ENCODE measurements around the gene SHC1. TPM values are rescaled to one million over a fixed set of nuclear protein-coding genes. Genes with fewer than 3 reads are reported as not detected.

SHC1 gene
- total and polyA plus RNA-seq, 2 experiments from 2014 or later, result 66.8 to 80.3 TPM

- H3K27me3 ChIP-seq, result no peaks in the 10 kb centered on the region
- H3K4me1 ChIP-seq (ENCODE audit: low read depth), result peaks cover 16% of the 10 kb centered on the region
- H3K36me3 ChIP-seq, result no peaks in the 10 kb centered on the region
- no peaks in the 10 kb centered on the region for H3K9me3 ChIP-seq (ENCODE audit: low read depth)
- no peak for TF ChIP-seq CTCF (IDR thresholded peaks at IDR 0.05; ENCODE audit: low read depth, low read length)
- H3K27ac ChIP-seq, result peak overlapping the region; percentile 45
- peak in 1 of 2 donors; percentile 66 for DNase-seq (ENCODE audit: low read depth in 1 of 2, low spot score in 1 of 2)
- H3K4me3 ChIP-seq, result no peak overlapping the region
Measured at GRCh38 chr1:154912755-154913154, 57.8 kb downstream of the SHC1 start.

Other genes with a start within 250 kb of the SHC1 start
- 0.81 and 1.5 TPM in 2 replicates for gene KCNN3, start 100.5 kb downstream of the SHC1 start, total RNA-seq
- gene KCNN3, start 100.5 kb downstream of the SHC1 start, polyA plus RNA-seq, result 1.1 and 2.9 TPM in 2 replicates
- 20.1 and 23.8 TPM in 2 replicates for gene PMVK, start 34.0 kb downstream of the SHC1 start, total RNA-seq
- 94.4 and 95.4 TPM in 2 replicates for gene PMVK, start 34.0 kb downstream of the SHC1 start, polyA plus RNA-seq
- 155 and 161 TPM in 2 replicates for gene PBXIP1, start 14.6 kb downstream of the SHC1 start, total RNA-seq
- 93.7 and 108 TPM in 2 replicates for gene PBXIP1, start 14.6 kb downstream of the SHC1 start, polyA plus RNA-seq
- 45.6 and 48.0 TPM in 2 replicates for gene PYGO2, start 9.0 kb downstream of the SHC1 start, total RNA-seq
- 45.3 and 49.2 TPM in 2 replicates for gene PYGO2, start 9.0 kb downstream of the SHC1 start, polyA plus RNA-seq
- gene CKS1B, start 3.9 kb upstream of the SHC1 start, total RNA-seq, result 52.9 and 96.5 TPM in 2 replicates
- 157 and 337 TPM in 2 replicates for gene CKS1B, start 3.9 kb upstream of the SHC1 start, polyA plus RNA-seq
- 34.3 and 39.7 TPM in 2 replicates for gene FLAD1, start 12.6 kb upstream of the SHC1 start, total RNA-seq
- 59.2 and 60.8 TPM in 2 replicates for gene FLAD1, start 12.6 kb upstream of the SHC1 start, polyA plus RNA-seq
- gene LENEP, start 22.8 kb upstream of the SHC1 start, total RNA-seq, result not detected in 2 replicates
- 0.72 TPM in 1 of 2 replicates, not detected in the other for gene LENEP, start 22.8 kb upstream of the SHC1 start, polyA plus RNA-seq
- 25.5 and 25.6 TPM in 2 replicates for gene ZBTB7B, start 32.1 kb upstream of the SHC1 start, total RNA-seq
- gene ZBTB7B, start 32.1 kb upstream of the SHC1 start, polyA plus RNA-seq, result 4.6 and 4.7 TPM in 2 replicates
- 4.3 and 5.4 TPM in 2 replicates for gene DCST2, start 63.0 kb upstream of the SHC1 start, total RNA-seq
- 1.1 and 3.8 TPM in 2 replicates for gene DCST2, start 63.0 kb upstream of the SHC1 start, polyA plus RNA-seq
- gene DCST1, start 63.1 kb upstream of the SHC1 start, total RNA-seq, result not detected in 2 replicates
- 0.27 and 0.57 TPM in 2 replicates for gene DCST1, start 63.1 kb upstream of the SHC1 start, polyA plus RNA-seq
- 19.5 and 23.0 TPM in 2 replicates for gene ADAM15, start 80.6 kb upstream of the SHC1 start, total RNA-seq
- gene ADAM15, start 80.6 kb upstream of the SHC1 start, polyA plus RNA-seq, result 23.0 and 25.2 TPM in 2 replicates
- gene EFNA4, start 93.0 kb upstream of the SHC1 start, total RNA-seq, result 29.2 and 36.0 TPM in 2 replicates
- 18.3 and 29.6 TPM in 2 replicates for gene EFNA4, start 93.0 kb upstream of the SHC1 start, polyA plus RNA-seq
- 26.3 and 31.9 TPM in 2 replicates for gene EFNA3, start 108.1 kb upstream of the SHC1 start, total RNA-seq
- 34.2 and 43.0 TPM in 2 replicates for gene EFNA3, start 108.1 kb upstream of the SHC1 start, polyA plus RNA-seq
- gene EFNA1, start 157.1 kb upstream of the SHC1 start, total RNA-seq, result 39.1 and 43.1 TPM in 2 replicates
- gene EFNA1, start 157.1 kb upstream of the SHC1 start, polyA plus RNA-seq, result 83.5 and 104 TPM in 2 replicates
- 18.4 and 20.9 TPM in 2 replicates for gene SLC50A1, start 165.1 kb upstream of the SHC1 start, total RNA-seq
- 45.1 and 50.7 TPM in 2 replicates for gene SLC50A1, start 165.1 kb upstream of the SHC1 start, polyA plus RNA-seq
- 102 and 114 TPM in 2 replicates for gene DPM3, start 169.8 kb upstream of the SHC1 start, total RNA-seq
- gene DPM3, start 169.8 kb upstream of the SHC1 start, polyA plus RNA-seq, result 105 and 110 TPM in 2 replicates
- gene KRTCAP2, start 202.6 kb upstream of the SHC1 start, total RNA-seq, result 122 and 124 TPM in 2 replicates
- gene KRTCAP2, start 202.6 kb upstream of the SHC1 start, polyA plus RNA-seq, result 357 and 428 TPM in 2 replicates
- gene TRIM46, start 203.1 kb upstream of the SHC1 start, total RNA-seq, result 3.6 and 5.4 TPM in 2 replicates
- 2.9 and 3.2 TPM in 2 replicates for gene TRIM46, start 203.1 kb upstream of the SHC1 start, polyA plus RNA-seq
- 10.8 and 14.2 TPM in 2 replicates for gene THBS3, start 237.2 kb upstream of the SHC1 start, total RNA-seq
- 9.4 and 15.1 TPM in 2 replicates for gene THBS3, start 237.2 kb upstream of the SHC1 start, polyA plus RNA-seq
- gene MTX1, start 237.9 kb upstream of the SHC1 start, total RNA-seq, result 24.7 and 45.0 TPM in 2 replicates
- gene MTX1, start 237.9 kb upstream of the SHC1 start, polyA plus RNA-seq, result 31.9 and 50.2 TPM in 2 replicates

Measured in cardiac muscle cell (in vitro differentiated cells and primary cell).